Measurements from ENCODE around the gene B3GNT5.

DNA sequence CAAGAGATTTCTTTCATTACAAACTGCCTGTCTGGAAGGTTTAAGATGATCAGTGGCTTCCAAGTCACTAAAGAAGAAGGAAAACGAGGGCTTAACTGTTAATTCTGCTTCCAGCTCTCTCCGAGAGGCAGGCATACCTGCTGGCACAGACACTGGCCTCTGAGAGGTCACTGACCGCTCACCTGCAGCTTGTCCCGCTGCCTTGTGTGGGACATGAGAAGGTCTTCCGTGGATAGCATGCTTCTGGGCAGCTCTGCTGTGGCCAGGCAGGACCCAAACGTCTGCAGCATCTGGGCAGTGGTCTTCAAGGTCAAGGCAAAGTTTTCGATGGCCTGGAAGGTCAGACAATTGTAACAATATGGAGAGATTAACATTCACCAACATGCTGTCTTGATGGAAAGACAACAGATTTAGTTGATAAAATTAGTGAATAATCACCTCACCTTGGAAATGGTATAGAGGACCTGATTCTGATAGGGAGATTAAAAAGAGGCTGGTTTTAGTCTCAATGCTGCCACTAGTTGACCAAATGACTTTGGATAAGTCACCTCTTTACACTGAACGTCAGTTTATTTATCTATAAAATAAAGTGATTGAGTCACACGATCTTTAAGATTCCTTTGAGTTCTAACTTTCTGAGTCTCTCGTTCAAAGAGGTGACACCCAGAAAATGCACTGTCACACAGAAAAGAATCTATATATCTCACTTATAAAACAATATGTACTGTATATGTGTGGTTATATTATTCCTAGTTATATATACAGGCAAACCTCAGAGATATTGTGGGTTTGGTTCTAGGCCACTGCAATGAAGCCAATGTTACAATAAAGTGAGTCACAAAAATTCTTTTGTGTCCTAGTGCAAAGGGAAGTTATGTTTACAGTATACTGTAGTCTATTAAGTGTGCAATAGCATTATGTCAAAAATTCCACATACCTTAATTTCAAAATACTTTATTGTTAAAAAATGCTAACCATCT, 65.1 kb downstream of the B3GNT5 start:
- TF ChIP-seq MAX (CRISPR knock-in tag; IDR thresholded peaks at IDR 0.05) (no peak), HMGXB4 (CRISPR knock-in tag; IDR thresholded peaks at IDR 0.05) (no peak), HMGA2 (CRISPR knock-in tag; IDR thresholded peaks at IDR 0.05) (no peak), ZNF423 (CRISPR knock-in tag; IDR thresholded peaks at IDR 0.05) (no peak), ESRRA (CRISPR knock-in tag; IDR thresholded peaks at IDR 0.05; ENCODE audit: borderline replicate concordance) (no peak), ZNF671 (CRISPR knock-in tag; IDR thresholded peaks at IDR 0.05) (no peak), CDX4 (CRISPR knock-in tag; IDR thresholded peaks at IDR 0.05; ENCODE audit: borderline replicate concordance) (no peak), CREB1 (CRISPR knock-in tag; IDR thresholded peaks at IDR 0.05) (no peak), ATF3 (CRISPR knock-in tag; conservative IDR thresholded peaks at IDR 0.05) (no peak), FOXP1 (CRISPR knock-in tag; IDR thresholded peaks at IDR 0.05; ENCODE audit: borderline replicate concordance) (no peak), TCF7 (CRISPR knock-in tag; IDR thresholded peaks at IDR 0.05; ENCODE audit: low read depth) (no peak), USF2 (CRISPR knock-in tag; IDR thresholded peaks at IDR 0.05) (no peak)
- TF ChIP-seq, protein P1, sequence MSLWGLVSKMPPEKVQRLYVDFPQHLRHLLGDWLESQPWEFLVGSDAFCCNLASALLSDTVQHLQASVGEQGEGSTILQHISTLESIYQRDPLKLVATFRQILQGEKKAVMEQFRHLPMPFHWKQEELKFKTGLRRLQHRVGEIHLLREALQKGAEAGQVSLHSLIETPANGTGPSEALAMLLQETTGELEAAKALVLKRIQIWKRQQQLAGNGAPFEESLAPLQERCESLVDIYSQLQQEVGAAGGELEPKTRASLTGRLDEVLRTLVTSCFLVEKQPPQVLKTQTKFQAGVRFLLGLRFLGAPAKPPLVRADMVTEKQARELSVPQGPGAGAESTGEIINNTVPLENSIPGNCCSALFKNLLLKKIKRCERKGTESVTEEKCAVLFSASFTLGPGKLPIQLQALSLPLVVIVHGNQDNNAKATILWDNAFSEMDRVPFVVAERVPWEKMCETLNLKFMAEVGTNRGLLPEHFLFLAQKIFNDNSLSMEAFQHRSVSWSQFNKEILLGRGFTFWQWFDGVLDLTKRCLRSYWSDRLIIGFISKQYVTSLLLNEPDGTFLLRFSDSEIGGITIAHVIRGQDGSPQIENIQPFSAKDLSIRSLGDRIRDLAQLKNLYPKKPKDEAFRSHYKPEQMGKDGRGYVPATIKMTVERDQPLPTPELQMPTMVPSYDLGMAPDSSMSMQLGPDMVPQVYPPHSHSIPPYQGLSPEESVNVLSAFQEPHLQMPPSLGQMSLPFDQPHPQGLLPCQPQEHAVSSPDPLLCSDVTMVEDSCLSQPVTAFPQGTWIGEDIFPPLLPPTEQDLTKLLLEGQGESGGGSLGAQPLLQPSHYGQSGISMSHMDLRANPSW (CRISPR knock-in tag; conservative IDR thresholded peaks at IDR 0.05; ENCODE audit: low read depth), result no peak
- TF ChIP-seq, protein P2, sequence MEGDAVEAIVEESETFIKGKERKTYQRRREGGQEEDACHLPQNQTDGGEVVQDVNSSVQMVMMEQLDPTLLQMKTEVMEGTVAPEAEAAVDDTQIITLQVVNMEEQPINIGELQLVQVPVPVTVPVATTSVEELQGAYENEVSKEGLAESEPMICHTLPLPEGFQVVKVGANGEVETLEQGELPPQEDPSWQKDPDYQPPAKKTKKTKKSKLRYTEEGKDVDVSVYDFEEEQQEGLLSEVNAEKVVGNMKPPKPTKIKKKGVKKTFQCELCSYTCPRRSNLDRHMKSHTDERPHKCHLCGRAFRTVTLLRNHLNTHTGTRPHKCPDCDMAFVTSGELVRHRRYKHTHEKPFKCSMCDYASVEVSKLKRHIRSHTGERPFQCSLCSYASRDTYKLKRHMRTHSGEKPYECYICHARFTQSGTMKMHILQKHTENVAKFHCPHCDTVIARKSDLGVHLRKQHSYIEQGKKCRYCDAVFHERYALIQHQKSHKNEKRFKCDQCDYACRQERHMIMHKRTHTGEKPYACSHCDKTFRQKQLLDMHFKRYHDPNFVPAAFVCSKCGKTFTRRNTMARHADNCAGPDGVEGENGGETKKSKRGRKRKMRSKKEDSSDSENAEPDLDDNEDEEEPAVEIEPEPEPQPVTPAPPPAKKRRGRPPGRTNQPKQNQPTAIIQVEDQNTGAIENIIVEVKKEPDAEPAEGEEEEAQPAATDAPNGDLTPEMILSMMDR (IDR thresholded peaks at IDR 0.05), result no peak
